Measurements from ENCODE around the gene TRMT61A. TPM values are rescaled to one million over a fixed set of nuclear protein-coding genes. Genes with fewer than 3 reads are reported as not detected.

Gene TRMT61A
- polyA plus RNA-seq, 1 of the 3 experiments (the other 2 are of a cell fraction): 15.8 TPM

- TF ChIP-seq, protein P1, sequence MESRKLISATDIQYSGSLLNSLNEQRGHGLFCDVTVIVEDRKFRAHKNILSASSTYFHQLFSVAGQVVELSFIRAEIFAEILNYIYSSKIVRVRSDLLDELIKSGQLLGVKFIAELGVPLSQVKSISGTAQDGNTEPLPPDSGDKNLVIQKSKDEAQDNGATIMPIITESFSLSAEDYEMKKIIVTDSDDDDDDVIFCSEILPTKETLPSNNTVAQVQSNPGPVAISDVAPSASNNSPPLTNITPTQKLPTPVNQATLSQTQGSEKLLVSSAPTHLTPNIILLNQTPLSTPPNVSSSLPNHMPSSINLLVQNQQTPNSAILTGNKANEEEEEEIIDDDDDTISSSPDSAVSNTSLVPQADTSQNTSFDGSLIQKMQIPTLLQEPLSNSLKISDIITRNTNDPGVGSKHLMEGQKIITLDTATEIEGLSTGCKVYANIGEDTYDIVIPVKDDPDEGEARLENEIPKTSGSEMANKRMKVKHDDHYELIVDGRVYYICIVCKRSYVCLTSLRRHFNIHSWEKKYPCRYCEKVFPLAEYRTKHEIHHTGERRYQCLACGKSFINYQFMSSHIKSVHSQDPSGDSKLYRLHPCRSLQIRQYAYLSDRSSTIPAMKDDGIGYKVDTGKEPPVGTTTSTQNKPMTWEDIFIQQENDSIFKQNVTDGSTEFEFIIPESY (IDR thresholded peaks at IDR 0.05; ENCODE audit: borderline replicate concordance, low read depth): no peak
These were observed 37.3 kb upstream of the TRMT61A start (continued) for GRCh38 chr14:103491691-103492090.

DNA sequence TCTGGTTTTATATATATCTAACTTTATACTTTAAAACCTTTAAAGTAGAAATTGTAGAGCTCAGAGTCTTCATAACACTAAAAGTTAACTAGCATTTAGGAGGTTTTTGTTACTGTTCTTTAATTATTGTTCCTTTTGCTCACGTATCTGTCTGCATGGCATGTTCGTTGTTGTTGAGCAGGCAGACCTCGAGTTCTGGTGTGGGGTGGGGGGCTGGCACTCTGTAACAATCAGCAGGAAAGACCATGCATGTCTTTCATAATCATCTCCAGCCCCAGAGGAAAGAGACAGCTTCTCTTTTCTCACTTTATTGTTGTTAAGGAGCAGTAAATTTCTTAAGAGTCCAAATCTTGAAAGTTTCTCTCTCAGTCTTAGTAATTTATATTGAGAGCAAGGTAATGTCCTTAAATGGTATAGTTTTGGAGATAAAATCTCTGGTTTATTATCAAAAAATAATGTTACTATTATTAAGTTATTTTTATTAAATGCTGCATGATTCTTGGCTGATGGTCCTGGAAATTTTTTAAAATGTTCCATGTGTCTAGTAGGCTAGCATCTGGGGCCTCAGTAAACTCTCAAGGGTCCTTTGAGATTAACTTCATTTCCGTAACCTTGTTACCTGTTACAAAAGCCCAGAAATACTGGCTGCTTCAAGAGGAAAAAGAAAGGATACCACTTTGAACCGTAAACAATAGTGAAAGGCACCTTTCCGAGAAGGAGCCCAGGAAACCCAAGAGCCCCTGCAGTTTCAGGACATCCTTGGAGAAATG lies 36.7 kb upstream of the TRMT61A start:
- Histone ChIP-seq H3K9me2 (no peaks in the 10 kb centered on the region), H3F3A (replicated peaks; ENCODE audit: insufficient read depth) (peaks cover 21% of the 10 kb centered on the region), H4K20me1 (ENCODE audit: insufficient read depth) (no peaks in the 10 kb centered on the region), H3K4me3 (ENCODE audit: low read depth in 2 of 2, low read length in 1 of 2) (no peak overlapping the region), H3K79me2 (ENCODE audit: insufficient read depth) (no peaks in the 10 kb centered on the region), H3K36me3 (replicated peaks in 1 of 2; ENCODE audit: control insufficient read depth in 1 of 2, insufficient read depth in 2 of 2, low read length in 1 of 2) (peaks cover 45 to 46% of the 10 kb centered on the region in 2 experiments), H3K9me3 (no peaks in the 10 kb centered on the region), H3K27me3 (ENCODE audit: insufficient read depth) (no peaks in the 10 kb centered on the region), H2AFZ (ENCODE audit: low read depth) (no peak overlapping the region), H3K4me1 (ENCODE audit: control insufficient read depth in 1 of 2, insufficient read depth in 2 of 2, low read depth in 1 of 2, low read length in 1 of 2) (peaks cover 0 to 4% of the 10 kb centered on the region in 2 experiments; a peak in 1 of 4 replicates), H3K4me2 (no peak overlapping the region), H3K27ac (ENCODE audit: low read depth in 2 of 2, low read length in 1 of 2) (no peak overlapping the region; a peak in 1 of 4 replicates), H3K9ac (no peak overlapping the region)
- no peak for DNase-seq
- WGBS (ENCODE audit: low lambda C conversion rate): 80% methylated on average over 6 of the region's 6 CpGs
- ChIA-PET POLR2A (no interaction called here), CTCF (interaction anchor here (0.9 to 1.5 kb wide), 4 partner anchors 8 to 101 kb away, joined by 3 to 8 read pairs (median 4); no protein-coding TSS in a partner anchor)
- no peak for TF ChIP-seq REST (IDR thresholded peaks at IDR 0.05; ENCODE audit: low read depth, low read length)
- no peak for TF ChIP-seq TCF12 (IDR thresholded peaks at IDR 0.05)
- TF ChIP-seq IRF3 (IDR thresholded peaks at IDR 0.05; ENCODE audit: low read depth, low read length): no peak
- TF ChIP-seq, protein P2, sequence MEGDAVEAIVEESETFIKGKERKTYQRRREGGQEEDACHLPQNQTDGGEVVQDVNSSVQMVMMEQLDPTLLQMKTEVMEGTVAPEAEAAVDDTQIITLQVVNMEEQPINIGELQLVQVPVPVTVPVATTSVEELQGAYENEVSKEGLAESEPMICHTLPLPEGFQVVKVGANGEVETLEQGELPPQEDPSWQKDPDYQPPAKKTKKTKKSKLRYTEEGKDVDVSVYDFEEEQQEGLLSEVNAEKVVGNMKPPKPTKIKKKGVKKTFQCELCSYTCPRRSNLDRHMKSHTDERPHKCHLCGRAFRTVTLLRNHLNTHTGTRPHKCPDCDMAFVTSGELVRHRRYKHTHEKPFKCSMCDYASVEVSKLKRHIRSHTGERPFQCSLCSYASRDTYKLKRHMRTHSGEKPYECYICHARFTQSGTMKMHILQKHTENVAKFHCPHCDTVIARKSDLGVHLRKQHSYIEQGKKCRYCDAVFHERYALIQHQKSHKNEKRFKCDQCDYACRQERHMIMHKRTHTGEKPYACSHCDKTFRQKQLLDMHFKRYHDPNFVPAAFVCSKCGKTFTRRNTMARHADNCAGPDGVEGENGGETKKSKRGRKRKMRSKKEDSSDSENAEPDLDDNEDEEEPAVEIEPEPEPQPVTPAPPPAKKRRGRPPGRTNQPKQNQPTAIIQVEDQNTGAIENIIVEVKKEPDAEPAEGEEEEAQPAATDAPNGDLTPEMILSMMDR (IDR thresholded peaks at IDR 0.05): no peak
- no peak for TF ChIP-seq FOXM1 (IDR thresholded peaks at IDR 0.05; ENCODE audit: low read depth)
- no peak for TF ChIP-seq PBX3 (IDR thresholded peaks at IDR 0.05)
- TF ChIP-seq JUND (IDR thresholded peaks at IDR 0.05): no peak
- no peak for TF ChIP-seq RXRA (IDR thresholded peaks at IDR 0.05; ENCODE audit: borderline replicate concordance, low read depth)
- TF ChIP-seq RCOR1 (IDR thresholded peaks at IDR 0.05; ENCODE audit: low read length): no peak
- TF ChIP-seq CHD2 (IDR thresholded peaks at IDR 0.05; ENCODE audit: low read length, partially characterized antibody): no peak
- no peak for TF ChIP-seq POLR2AphosphoS5 (IDR thresholded peaks at IDR 0.05; ENCODE audit: low read depth, low read length)
- TF ChIP-seq, protein P3, sequence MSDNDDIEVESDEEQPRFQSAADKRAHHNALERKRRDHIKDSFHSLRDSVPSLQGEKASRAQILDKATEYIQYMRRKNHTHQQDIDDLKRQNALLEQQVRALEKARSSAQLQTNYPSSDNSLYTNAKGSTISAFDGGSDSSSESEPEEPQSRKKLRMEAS (IDR thresholded peaks at IDR 0.05; ENCODE audit: low read depth): no peak
- no peak for TF ChIP-seq RFX5 (IDR thresholded peaks at IDR 0.05; ENCODE audit: low read length)
- no peak for TF ChIP-seq MXI1 (IDR thresholded peaks at IDR 0.05; ENCODE audit: low read depth, low read length)
- TF ChIP-seq, protein P4, sequence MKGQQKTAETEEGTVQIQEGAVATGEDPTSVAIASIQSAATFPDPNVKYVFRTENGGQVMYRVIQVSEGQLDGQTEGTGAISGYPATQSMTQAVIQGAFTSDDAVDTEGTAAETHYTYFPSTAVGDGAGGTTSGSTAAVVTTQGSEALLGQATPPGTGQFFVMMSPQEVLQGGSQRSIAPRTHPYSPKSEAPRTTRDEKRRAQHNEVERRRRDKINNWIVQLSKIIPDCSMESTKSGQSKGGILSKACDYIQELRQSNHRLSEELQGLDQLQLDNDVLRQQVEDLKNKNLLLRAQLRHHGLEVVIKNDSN (IDR thresholded peaks at IDR 0.05; ENCODE audit: borderline replicate concordance, low read depth): no peak
- no peak for TF ChIP-seq EP300 (IDR thresholded peaks at IDR 0.05; ENCODE audit: borderline replicate concordance in 1 of 2, low read depth in 1 of 2, low read length in 1 of 2)
- TF ChIP-seq SIN3A (IDR thresholded peaks at IDR 0.05; ENCODE audit: borderline replicate concordance, low read depth, low read length): no peak
- TF ChIP-seq RAD21 (IDR thresholded peaks at IDR 0.05; ENCODE audit: low read length): no peak

All from SK-N-SH (cell line).